Stimulated activated effector memory CD8-positive, alpha-beta T cell treated with anti-CD3 and anti-CD28 coated beads, Interleukin-12 subunit alpha, Interleukin-12 subunit beta, amount 100 ng/mL, for 72 hours (primary cell): ENCODE measurements around the gene ANKS3.

Experiments
- ATAC-seq: fragments of 150-1000 bp; cut with Tn5 transposase; 2 replicates; pipeline ENCODE4 v1.10.0; 2021
- DNase-seq, 2 donors: peaks; one replicate each; pipeline ENCODE4 v3.0.0; 2021 to 2022; ENCODE audit warnings: low spot score in 2 of 2
- H3K27ac Mint-ChIP-seq: one replicate; pipeline ENCODE4 v1.8.0; 2022; ENCODE audit warnings: mild to moderate bottlenecking, mixed read lengths
- H3K36me3 Mint-ChIP-seq: one replicate; pipeline ENCODE4 v1.8.0; 2022; ENCODE audit warnings: mild to moderate bottlenecking, mixed read lengths
- H3K4me1 Mint-ChIP-seq: one replicate; pipeline ENCODE4 v1.8.0; 2022; ENCODE audit warnings: mixed read lengths
- H3K4me3 Mint-ChIP-seq: one replicate; pipeline ENCODE4 v1.8.0; 2022; ENCODE audit warnings: mild to moderate bottlenecking, mixed read lengths
- H3K9me3 Mint-ChIP-seq: one replicate; pipeline ENCODE4 v1.8.0; 2022; ENCODE audit warnings: mixed read lengths

ANKS3 gene

DNA sequence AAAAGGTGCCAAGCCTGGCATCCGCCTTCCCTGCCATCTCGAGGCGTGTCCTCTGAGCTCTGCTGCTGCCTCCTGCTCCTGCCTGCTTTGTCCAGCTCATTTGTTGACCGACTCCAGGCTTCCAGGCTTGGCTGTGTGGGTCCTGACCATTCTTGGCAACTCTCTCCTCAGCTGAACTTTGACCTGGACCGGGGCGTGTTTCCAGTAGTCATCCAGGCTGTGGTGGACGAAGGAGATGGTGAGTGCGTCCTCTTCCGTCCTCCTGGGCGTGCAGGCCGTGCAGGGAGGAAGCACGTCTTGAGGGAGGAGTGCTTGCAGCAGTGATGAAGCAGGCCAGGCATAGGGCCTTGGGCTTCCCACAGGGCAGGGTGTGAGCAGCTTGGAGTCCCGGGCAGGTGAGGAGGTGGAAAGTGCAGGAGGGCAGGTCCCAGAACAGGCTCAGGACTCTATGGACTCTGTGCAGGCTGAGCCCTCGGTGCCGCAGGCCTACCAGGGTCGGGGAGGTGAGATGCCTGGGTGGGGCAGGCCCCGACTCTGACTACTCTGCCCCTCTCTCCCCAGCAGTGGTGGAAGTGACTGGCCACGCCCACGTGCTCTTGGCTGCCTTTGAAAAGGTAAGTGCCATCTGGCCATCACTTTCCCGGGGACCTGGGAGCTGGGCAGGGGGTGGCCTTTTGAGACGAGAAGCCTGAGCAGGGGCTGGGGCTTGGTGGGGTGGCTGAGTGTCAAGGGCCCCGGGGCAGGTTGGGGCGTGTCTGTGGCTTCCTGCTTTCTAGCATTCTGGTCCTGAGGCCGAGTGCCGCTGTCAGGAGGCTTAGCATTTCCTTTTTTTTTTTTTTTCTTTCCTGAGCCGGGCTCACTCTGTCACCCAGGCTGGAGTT lies 69.3 kb downstream of the ANKS3 start:
- peak; percentile 74 for ATAC-seq
- peaks cover 50% of the 10 kb centered on the region for H3K36me3 Mint-ChIP-seq
- peaks cover 34% of the 10 kb centered on the region for H3K4me1 Mint-ChIP-seq
- H3K27ac Mint-ChIP-seq = peak overlapping the region; percentile 90
- peak overlapping the region; percentile 65 for H3K4me3 Mint-ChIP-seq
- DNase-seq = peak in 1 of 2 donors; percentile 71
- no peaks in the 10 kb centered on the region for H3K9me3 Mint-ChIP-seq

DNA sequence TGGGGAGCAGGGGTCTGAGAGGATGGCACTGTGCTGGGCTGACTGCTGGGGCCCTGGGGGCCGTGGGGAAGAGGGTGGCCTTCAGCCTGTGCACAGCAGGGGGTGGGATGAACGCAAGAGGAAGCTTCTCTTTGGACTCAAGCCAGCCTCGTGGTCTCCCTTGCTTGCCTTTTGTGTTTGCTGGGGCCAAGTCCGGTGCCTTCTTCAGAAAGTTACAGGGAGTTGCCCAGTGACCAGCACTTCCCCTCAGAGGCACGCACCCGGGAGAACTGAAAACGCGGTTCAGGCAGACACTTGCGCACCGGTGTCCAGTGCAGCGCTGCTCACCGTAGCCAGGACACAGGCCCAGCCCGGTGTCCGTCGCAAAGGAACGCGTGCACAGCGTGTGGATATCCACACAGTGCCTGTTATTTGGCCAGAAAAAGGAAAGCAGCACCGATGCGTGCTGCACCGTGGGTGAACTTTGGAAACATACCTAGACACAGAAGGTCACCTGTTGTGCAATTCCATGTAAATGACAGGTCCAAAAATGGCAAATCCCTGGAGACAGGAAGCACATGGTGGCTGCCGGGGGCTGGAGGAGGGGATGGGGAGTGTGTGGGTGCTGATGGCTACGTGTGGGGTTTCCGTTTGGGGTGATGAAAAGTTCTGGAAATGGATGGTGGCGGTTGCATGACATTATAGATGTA lies 70.2 kb downstream of the ANKS3 start:
- DNase-seq = no peak

DNA sequence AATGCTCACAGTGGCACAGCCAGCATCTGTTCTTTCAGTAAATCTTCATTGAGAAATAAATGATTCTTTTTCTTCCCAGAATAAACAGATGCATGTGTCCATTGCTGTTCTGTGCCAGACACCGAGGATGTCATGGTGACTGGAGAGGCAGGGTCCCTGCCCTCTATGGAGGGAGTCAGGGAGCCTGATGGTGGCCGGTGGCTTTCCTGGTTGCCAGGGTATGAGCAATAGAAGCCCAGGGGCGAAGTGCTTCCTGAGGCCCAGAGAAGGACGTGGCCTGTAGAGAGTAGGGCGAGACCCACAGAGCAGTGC lies 70.7 kb downstream of the ANKS3 start:
- H3K4me1 Mint-ChIP-seq = peaks cover 45% of the 10 kb centered on the region
- ATAC-seq (no peak), DNase-seq (no peak)
- H3K36me3 Mint-ChIP-seq = peaks cover 64% of the 10 kb centered on the region
- H3K27ac Mint-ChIP-seq = peak overlapping the region; percentile 90
- H3K4me3 Mint-ChIP-seq = peak overlapping the region; percentile 65
- H3K9me3 Mint-ChIP-seq = no peaks in the 10 kb centered on the region

More for the DNA sequence above, 70.2 kb downstream of the ANKS3 start:
- Mint-ChIP-seq H3K4me3 (peak overlapping the region; percentile 65), H3K36me3 (peaks cover 59% of the 10 kb centered on the region), H3K9me3 (no peaks in the 10 kb centered on the region), H3K4me1 (peaks cover 42% of the 10 kb centered on the region), H3K27ac (peak overlapping the region; percentile 90)
- ATAC-seq = no peak

DNA sequence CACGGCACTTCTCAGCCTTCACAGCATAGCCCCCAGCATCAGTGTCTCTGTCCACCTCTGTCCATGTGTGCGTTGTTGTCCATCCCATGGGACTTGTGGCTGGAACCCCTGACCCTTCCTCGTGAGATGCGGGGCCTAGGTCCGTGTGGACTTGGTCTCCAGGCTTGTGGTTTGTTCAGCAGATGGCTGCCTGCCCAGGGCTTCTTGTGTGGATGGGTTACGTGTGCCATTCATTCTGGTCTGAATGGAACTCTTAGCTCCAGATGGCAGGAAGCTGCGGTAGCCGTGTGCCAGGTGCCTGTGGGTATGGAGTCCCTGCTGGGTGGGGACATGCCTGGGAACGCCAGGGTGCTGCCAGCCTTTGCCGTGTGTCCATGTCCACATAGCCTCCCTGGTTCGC lies 72.4 kb downstream of the ANKS3 start:
- DNase-seq = no peak
- peaks cover 45% of the 10 kb centered on the region for H3K4me1 Mint-ChIP-seq
- no peaks in the 10 kb centered on the region for H3K9me3 Mint-ChIP-seq
- peak overlapping the region; percentile 90 for H3K27ac Mint-ChIP-seq
- H3K36me3 Mint-ChIP-seq = peaks cover 81% of the 10 kb centered on the region
- no peak for ATAC-seq
- no peak overlapping the region for H3K4me3 Mint-ChIP-seq

DNA sequence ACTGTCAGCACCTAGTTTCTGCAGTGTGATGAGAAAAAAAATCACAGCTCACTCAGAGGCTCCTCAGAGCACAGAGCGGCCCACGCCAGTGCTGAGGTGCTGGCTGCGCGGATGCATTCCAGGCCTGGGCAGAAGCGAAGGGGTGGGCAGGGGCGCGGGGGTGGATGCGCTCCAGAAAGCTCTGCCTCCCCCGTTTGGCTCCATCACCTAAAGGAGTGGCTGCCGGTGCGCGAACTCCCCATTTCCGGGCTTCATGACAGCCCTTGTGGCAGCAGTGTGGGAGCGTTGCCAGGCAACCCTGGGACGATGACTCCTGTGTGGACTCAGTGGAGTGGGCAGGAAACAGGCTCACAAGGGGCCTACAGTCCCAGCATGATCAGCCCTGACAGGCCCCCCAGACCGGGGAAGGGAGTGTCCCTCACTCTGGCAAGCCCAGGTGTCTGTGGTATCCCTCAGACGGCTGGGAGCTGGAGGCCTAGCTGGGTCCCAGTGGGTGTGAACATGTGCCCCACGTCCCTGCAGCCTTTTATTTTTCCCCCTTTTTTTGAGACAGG lies 73.5 kb downstream of the ANKS3 start:
- DNase-seq (peak; percentile 56 to 62), ATAC-seq (peak; percentile 90)
- Mint-ChIP-seq H3K4me1 (peaks cover 45% of the 10 kb centered on the region), H3K4me3 (peak overlapping the region; percentile 38), H3K9me3 (no peaks in the 10 kb centered on the region), H3K27ac (peak overlapping the region; percentile 90), H3K36me3 (peaks cover 81% of the 10 kb centered on the region)

DNA sequence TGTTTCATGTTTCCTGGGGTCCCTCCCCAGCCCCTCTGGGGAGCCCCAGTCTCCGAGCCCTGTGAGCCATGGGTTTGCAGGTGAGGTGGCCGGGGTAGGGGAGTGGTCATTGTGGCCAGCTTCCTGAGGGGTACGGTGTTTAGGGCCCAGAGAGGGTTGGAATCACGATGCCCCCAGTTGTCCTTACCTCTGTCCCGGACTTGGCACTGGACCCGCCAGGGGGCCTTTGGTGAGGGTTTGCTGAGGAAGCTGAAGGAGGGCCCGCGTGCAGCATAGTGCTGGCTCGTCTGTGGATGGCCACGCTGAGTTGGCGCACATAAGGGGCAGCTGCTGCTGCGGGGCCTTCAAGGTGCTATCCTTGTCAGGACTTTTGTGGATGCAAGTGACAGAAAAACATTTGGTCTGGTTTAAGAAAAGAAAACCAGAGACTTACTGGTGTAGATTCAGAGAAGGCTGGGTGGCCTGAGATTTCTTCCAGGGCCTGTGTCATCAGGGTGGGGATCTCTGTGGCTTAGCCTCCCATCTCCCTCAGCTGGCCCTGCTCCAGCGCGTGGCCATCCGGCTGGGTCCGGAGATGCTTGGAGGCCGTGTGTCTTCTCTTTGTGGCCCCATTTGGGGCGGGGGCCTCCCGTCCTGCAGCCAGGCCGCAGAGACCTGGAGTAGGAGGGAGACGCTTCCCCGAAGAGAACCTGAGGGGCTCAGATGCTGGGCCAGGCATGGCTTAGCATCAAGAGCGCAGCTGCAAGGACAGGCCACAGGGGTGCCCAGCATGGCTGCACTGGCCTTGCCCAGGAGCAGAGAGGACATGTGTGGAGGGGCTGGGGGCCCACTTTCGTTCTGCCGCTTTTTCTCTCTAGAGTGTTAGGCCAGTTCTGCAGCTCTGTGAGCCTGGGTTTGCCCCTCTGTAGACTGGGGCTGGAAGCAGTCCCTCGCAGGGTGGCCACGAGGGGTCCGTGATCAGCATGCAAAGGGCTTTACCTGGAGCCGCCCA lies 74.4 kb downstream of the ANKS3 start:
- peaks cover 38% of the 10 kb centered on the region for H3K4me1 Mint-ChIP-seq

DNA sequence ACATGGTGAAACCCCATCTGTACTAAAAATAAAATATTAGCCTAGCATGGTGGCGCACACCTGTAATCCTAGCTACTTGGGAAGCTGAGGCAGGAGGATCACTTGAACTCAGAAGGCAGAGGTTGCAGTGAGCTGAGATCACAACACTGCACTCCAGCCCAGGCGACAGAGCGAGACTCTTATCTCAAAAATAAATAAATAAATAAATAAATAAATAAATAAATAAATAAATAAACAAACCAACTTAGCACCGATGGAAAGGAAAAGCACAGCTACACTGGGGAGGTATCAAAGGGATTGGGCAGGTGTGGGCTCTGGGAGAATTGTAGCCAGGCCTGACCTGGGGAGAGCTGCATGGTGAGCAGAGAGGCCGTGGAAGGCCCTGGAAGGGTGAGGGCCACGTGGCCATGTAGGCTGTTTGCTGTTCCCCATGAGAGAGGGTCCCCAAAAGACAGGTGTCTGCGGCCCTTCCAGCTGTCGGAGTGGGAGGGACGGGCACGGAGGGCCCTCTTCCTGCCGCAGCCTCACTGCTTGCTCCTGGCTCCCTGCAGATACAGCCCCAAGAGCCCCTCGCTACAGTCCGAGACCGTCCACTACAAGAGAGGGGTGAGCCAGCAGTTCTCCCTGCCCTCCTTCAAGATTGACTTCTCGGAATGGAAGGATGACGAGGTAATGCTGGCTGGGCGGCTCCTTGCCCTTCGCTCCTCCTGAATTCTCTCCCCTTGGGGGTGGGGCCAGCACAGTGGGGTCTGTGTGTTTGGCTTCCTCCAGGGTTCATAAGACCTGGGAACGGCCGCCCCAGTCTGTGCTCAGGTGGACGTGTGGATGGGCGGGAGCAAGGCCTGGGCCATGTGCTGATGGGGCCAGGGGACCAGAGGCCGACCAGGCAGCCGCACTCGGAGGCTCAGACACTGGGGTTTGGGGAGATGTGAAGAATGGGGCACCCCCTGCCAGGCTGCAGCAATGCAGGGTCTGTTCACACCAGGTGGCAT lies 77.1 kb downstream of the ANKS3 start:
- no peaks in the 10 kb centered on the region for H3K9me3 Mint-ChIP-seq

More for the DNA sequence above, 74.4 kb downstream of the ANKS3 start:
- H3K4me3 Mint-ChIP-seq = peak overlapping the region; percentile 38
- ATAC-seq (no peak), DNase-seq (no peak)
- H3K9me3 Mint-ChIP-seq = no peaks in the 10 kb centered on the region
- H3K27ac Mint-ChIP-seq = peak overlapping the region; percentile 90
- peaks cover 77% of the 10 kb centered on the region for H3K36me3 Mint-ChIP-seq

DNA sequence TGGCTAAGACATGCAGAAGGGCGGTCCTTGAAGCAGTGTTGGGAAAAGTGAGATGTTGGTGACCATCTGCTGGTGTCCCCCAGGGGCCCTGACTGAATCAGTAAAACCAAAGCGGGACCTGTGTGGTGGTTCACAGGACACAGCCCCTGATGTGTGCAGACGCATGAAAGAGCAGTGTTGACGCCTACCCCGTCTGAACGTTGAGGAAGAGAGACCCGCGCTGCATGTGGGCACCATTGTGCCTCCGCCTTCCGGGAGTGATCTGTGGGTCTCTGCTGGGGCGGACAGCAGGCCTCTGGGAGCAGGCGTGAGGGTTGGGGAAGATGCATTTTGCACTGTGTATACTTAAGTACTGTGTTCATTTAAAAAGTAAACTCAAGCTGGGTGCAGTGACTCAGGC lies 77.8 kb downstream of the ANKS3 start:
- Mint-ChIP-seq H3K36me3 (peaks cover 92% of the 10 kb centered on the region), H3K9me3 (no peaks in the 10 kb centered on the region), H3K4me1 (peaks cover 26% of the 10 kb centered on the region), H3K27ac (no peak overlapping the region), H3K4me3 (no peak overlapping the region)
- ATAC-seq (no peak), DNase-seq (no peak)

More for the DNA sequence above, 77.1 kb downstream of the ANKS3 start:
- ATAC-seq = no peak
- H3K36me3 Mint-ChIP-seq = peaks cover 84% of the 10 kb centered on the region
- DNase-seq = no peak
- peaks cover 25% of the 10 kb centered on the region for H3K4me1 Mint-ChIP-seq
- H3K4me3 Mint-ChIP-seq = no peak overlapping the region
- no peak overlapping the region for H3K27ac Mint-ChIP-seq

DNA sequence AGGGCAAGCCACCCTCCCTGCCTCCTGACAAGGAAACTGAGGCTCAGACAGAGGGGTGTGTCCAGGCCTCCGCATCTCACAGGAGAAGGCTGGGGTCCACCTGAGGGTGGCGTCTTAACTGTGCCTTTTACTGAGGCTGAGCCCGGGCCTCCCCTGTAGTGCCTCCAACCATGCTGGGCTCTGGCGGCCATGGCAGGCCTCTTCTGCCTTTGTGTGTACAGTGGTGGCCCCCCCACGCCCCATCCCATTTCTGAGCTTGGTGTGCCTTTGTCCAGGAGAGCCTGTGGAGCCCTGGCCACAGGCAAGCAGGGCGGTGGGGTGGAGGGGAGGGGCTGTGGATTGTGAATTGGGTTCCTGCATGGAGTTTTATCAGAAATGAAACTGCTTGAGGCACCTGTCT lies 78.3 kb downstream of the ANKS3 start:
- H3K4me3 Mint-ChIP-seq = no peak overlapping the region
- H3K27ac Mint-ChIP-seq = no peak overlapping the region
- H3K4me1 Mint-ChIP-seq = peaks cover 27% of the 10 kb centered on the region
- ATAC-seq (no peak), DNase-seq (no peak)
- H3K36me3 Mint-ChIP-seq = peaks cover 92% of the 10 kb centered on the region
- no peaks in the 10 kb centered on the region for H3K9me3 Mint-ChIP-seq

DNA sequence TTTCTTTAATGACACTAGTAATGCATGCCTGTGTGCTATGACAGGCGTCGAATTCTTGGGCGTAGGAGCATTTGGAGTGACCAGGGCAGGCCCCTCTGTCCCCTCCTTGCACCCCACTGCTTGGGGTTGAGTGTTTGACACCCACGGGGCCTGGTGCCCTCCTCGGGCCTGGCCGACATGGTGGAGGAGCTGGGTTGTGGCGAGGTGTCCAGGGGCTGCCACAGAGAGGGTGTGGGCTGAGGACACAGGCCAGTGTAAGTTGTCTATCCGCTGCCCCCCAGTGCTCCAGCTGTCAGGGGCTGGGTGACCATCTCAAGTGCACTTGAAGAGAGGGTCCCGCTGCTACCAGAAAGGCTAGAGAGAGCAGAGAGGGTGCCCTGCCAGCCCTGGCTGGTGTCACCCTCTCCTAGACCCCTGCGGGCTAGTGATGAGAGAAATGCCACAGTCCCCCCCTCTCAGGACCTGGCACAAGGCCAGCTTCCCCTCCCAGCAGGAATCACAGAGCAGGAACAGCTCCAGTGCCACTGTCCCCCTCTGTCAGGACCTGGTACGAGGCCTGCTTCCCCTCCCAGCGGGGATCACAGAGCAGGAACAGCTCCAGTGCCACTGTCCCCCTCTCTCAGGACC lies 79.0 kb downstream of the ANKS3 start:
- H3K36me3 Mint-ChIP-seq = peaks cover 92% of the 10 kb centered on the region
- DNase-seq (no peak), ATAC-seq (no peak)
- no peak overlapping the region for H3K4me3 Mint-ChIP-seq
- no peaks in the 10 kb centered on the region for H3K9me3 Mint-ChIP-seq
- H3K4me1 Mint-ChIP-seq = peaks cover 19% of the 10 kb centered on the region
- no peak overlapping the region for H3K27ac Mint-ChIP-seq

DNA sequence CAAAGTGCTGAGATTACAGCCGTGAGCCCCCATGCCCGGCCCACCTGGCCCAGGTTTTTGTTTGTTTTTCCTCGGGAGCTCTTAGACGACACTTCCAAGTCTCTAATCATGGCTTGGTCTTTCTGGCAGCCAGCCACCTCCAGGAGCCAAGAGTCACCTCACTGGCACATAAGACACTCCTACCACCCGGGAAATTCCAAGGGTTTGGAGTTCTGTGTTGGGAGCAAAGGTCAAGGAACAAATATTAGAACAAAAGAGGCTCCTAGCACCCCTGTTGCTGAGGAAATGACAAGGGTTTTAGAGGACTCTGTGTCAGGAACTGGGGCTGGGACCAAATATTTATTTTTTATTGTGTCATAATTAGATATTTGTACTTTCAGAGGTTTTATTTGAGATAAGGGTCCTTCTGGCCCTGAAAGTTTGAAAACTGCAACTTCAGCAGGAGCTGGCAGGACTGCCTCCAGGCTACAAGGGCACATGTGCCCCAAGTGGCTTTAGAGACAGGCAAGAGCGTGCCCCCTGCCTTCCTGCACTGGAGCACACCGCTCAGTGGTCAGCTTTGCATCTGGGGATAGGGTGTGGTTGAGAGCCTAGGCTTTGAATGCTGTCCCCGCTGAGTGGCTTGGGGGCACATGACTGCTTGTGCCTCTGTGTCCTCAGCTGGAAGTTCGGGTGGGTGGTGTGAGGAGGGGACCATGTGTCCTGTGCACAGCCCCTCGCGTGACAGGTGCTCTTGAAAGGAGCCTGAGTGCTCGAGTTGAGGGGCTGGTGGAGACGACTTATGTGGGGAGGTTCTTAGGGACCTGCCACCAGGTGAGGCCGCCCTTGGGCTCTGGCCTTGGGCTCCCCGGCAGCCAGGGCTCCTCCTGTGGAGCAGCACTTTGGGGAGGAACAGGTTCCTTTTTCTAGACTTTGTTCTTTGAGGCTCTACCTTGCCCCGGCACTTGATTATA lies 79.8 kb downstream of the ANKS3 start:
- Mint-ChIP-seq H3K27ac (no peak overlapping the region), H3K9me3 (no peaks in the 10 kb centered on the region), H3K36me3 (peaks cover 91% of the 10 kb centered on the region), H3K4me1 (peaks cover 16% of the 10 kb centered on the region), H3K4me3 (no peak overlapping the region)
- DNase-seq (no peak), ATAC-seq (no peak)

DNA sequence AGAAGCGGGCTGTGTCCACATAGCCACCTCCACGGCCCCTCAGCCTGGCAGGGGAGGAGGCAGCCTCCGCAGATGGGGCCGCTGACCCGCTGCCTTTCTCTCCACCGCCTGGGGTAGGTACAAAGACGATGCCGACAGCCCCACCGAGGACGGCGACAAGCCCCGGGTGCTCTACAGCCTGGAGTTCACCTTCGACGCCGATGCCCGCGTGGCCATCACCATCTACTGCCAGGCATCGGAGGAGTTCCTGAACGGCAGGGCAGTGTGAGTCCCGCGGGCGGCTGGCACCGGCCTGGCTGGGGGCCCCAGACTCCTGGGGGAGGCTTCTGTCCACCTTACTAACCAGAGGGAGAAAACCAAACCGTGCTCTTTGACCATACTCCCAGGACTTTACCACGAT lies 81.5 kb downstream of the ANKS3 start:
- ATAC-seq (no peak), DNase-seq (no peak)
- Mint-ChIP-seq H3K4me3 (no peak overlapping the region), H3K27ac (peak overlapping the region; percentile 29), H3K36me3 (peaks cover 88% of the 10 kb centered on the region), H3K9me3 (no peaks in the 10 kb centered on the region), H3K4me1 (peaks cover 17% of the 10 kb centered on the region)

DNA sequence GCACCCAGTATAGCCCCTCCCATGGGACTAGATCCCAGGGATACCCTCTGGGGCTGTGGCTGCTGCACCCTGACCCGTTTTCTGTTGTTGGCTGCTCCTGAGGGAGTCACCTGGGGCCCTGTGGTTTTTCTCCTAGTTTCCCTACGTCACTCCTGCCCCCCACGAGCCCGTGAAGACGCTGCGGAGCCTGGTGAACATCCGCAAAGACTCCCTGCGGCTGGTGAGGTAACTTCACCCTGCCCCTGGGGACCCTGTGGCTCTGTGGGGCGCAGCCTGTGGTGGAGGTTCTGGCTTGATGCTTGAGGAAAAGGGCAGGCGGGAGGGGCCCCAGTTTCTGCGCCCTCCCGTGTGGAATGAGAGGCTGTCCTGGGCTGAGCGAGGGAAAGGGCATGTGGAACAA lies 82.2 kb downstream of the ANKS3 start:
- H3K9me3 Mint-ChIP-seq = no peaks in the 10 kb centered on the region
- no peak overlapping the region for H3K4me3 Mint-ChIP-seq
- H3K27ac Mint-ChIP-seq = no peak overlapping the region
- H3K4me1 Mint-ChIP-seq = peaks cover 17% of the 10 kb centered on the region
- DNase-seq = no peak
- no peak for ATAC-seq
- H3K36me3 Mint-ChIP-seq = peaks cover 84% of the 10 kb centered on the region
